ENCODE measurements around the gene MFAP1. TPM values are rescaled to one million over a fixed set of nuclear protein-coding genes. Genes with fewer than 3 reads are reported as not detected.

The MFAP1 gene, protein sequence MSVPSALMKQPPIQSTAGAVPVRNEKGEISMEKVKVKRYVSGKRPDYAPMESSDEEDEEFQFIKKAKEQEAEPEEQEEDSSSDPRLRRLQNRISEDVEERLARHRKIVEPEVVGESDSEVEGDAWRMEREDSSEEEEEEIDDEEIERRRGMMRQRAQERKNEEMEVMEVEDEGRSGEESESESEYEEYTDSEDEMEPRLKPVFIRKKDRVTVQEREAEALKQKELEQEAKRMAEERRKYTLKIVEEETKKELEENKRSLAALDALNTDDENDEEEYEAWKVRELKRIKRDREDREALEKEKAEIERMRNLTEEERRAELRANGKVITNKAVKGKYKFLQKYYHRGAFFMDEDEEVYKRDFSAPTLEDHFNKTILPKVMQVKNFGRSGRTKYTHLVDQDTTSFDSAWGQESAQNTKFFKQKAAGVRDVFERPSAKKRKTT
- 10 to 100 TPM in 1 of 2 donors, 1 to 10 TPM in 1; 6.8 to 20.8 TPM for total RNA-seq

DNA sequence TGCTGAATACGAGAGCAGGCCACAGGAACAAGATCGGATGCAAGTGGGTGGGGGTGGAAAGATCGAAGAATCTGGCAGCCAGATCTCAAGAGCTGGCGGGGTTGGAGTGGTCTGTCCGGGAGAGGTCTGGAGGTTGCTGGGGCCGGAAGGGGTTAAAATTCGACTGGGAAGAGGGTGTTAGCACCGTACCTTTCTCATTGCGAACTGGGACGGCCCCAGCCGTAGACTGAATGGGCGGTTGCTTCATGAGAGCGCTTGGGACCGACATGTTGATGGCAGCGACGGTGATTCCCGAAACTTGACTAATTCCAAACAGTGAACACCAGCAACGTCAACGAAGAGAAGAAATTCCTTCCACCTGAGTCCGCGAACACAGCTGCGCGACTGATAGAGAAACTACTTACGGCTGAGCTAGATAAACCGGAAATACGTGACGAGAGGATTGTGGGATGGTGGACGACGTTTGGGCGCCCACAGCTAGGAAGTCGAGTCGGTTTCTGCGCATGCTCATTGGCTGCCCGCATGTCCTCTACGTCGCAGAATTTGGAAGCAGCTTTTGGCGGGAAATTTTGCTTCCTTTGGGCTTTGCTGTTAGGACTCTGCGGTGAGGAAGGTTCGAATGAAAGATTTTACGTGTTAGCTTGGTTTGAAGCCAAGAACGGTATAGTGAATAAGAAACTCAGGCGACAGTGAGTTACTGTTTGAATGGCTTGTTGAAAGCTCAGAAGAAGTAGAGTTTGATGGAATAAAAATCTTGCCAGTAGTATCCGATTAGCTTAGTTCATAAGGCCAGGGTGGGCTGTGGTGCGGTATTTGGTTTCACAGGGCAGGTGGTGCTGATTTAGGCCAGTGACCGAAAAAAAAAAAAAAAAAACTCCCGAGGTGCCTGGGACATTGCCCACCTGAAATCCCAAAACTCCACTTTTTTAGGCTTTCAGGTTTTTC, at the start of gene MFAP1:
TSS of gene MFAP1 (minus strand) at position 389 of the 945 bp plus-strand sequence. CDS start at position 268, 121 bp downstream.
- no peaks in the 10 kb centered on the region for H3K9me3 ChIP-seq
- no peaks in the 10 kb centered on the region for H3K27me3 ChIP-seq (replicated peaks; ENCODE audit: insufficient read depth)
- H3K4me1 ChIP-seq (ENCODE audit: control insufficient read depth in 1 of 2, low read depth in 2 of 2), result peaks cover 30 to 46% of the 10 kb centered on the region in 2 donors
- TF ChIP-seq, protein P1, sequence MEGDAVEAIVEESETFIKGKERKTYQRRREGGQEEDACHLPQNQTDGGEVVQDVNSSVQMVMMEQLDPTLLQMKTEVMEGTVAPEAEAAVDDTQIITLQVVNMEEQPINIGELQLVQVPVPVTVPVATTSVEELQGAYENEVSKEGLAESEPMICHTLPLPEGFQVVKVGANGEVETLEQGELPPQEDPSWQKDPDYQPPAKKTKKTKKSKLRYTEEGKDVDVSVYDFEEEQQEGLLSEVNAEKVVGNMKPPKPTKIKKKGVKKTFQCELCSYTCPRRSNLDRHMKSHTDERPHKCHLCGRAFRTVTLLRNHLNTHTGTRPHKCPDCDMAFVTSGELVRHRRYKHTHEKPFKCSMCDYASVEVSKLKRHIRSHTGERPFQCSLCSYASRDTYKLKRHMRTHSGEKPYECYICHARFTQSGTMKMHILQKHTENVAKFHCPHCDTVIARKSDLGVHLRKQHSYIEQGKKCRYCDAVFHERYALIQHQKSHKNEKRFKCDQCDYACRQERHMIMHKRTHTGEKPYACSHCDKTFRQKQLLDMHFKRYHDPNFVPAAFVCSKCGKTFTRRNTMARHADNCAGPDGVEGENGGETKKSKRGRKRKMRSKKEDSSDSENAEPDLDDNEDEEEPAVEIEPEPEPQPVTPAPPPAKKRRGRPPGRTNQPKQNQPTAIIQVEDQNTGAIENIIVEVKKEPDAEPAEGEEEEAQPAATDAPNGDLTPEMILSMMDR (IDR thresholded peaks at IDR 0.05), result no peak
- H3K4me3 ChIP-seq, result peak within 1 kb of the TSS; percentile 88
- H3K27ac ChIP-seq, result peak within 1 kb of the TSS; percentile 81 to 90
- H3K36me3 ChIP-seq, result peaks cover 6% of the 10 kb centered on the region
- peak; percentile 90 for DNase-seq (ENCODE audit: low spot score)
- ATAC-seq (ENCODE audit: insufficient number of reproducible peaks, low FRiP score, low read depth), result peak; percentile 79

DNA sequence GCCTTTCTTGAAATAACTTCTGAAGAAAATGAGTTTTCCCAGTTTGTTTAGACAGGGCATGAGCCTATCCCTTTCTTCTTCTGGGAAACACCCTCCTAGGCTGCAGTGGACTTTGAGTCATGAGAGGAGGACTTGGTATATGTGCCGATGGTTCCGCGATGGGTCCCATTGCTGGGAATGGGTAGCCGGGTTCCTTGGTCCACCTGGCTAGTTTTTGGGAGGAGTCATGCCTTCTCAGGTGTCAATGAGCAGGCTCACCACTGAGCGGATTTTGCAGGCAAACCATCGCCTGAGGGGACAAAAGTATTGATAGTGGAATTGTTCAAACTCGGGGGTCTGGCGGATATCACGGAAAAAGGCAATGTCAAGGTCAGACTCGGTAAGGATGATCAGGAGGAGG, 49.2 kb upstream of the MFAP1 start:
- no peaks in the 10 kb centered on the region for H3K27me3 ChIP-seq (replicated peaks; ENCODE audit: insufficient read depth)
- DNase-seq (ENCODE audit: low spot score) (no peak), ATAC-seq (ENCODE audit: insufficient number of reproducible peaks, low FRiP score, low read depth) (no peak)
- H3K9me3 ChIP-seq, result no peaks in the 10 kb centered on the region
- TF ChIP-seq, protein P1 (IDR thresholded peaks at IDR 0.05), result no peak
- no peak overlapping the region for H3K4me3 ChIP-seq
- H3K36me3 ChIP-seq, result no peaks in the 10 kb centered on the region
- no peak overlapping the region for H3K27ac ChIP-seq
- no peaks in the 10 kb centered on the region for H3K4me1 ChIP-seq (ENCODE audit: control insufficient read depth in 1 of 2, low read depth in 2 of 2)

DNA sequence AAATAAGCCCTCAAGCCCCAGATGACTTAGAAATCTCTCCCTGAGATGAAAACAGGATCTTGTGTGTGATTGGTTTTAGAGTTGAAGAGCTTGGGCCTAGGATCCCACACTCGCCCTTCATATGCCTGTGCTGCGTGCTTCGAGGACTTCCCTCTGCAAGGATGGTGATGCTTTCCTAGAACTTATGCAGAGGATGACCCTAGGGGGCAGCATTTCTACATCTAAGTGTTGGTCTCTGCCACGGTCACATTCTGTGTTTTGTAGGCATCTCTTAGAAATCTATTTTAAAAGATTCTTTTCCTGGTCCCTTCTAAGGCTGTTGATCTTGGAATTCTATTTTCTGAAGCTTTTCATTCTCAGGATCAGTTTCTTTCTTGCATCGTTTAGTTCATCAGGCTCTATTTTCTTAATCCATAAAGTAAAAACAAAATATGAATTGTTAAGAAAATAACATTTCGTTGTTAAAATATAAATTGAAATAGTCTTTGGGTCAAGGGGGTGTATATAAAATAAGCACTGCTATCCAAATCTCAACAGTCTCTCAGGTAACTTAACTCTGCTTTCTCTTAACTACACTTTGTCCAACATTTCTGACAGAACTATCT, 48.0 kb upstream of the MFAP1 start:
- no peaks in the 10 kb centered on the region for H3K36me3 ChIP-seq
- no peaks in the 10 kb centered on the region for H3K27me3 ChIP-seq (replicated peaks; ENCODE audit: insufficient read depth)
- H3K4me3 ChIP-seq, result no peak overlapping the region
- H3K27ac ChIP-seq, result no peak overlapping the region
- H3K4me1 ChIP-seq (ENCODE audit: control insufficient read depth in 1 of 2, low read depth in 2 of 2), result no peaks in the 10 kb centered on the region
- TF ChIP-seq, protein P1 (IDR thresholded peaks at IDR 0.05), result no peak
- ATAC-seq (ENCODE audit: insufficient number of reproducible peaks, low FRiP score, low read depth) (no peak), DNase-seq (ENCODE audit: low spot score) (no peak)
- no peaks in the 10 kb centered on the region for H3K9me3 ChIP-seq

DNA sequence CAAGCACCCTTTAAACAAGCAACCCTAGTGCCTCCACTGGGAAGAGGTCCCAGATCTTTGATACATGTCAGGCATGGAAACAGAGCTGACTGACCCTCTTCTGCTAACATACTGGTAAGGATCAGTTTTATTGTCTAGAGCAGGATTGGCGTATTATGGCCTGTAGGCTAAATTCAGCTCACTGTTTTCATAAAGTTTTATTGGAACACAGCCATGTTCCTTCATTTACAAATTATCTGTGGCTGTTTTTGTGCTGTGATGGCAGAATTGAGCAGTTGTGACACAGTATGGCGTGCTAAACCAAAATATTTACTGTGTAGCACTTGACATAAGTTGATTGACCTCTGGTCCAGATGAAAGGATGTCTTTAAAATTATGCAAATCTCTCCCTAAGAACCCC, 47.3 kb upstream of the MFAP1 start:
- Histone ChIP-seq H3K36me3 (no peaks in the 10 kb centered on the region), H3K27ac (no peak overlapping the region), H3K27me3 (replicated peaks; ENCODE audit: insufficient read depth) (no peaks in the 10 kb centered on the region), H3K4me1 (ENCODE audit: control insufficient read depth in 1 of 2, low read depth in 2 of 2) (no peaks in the 10 kb centered on the region), H3K4me3 (no peak overlapping the region), H3K9me3 (no peaks in the 10 kb centered on the region)
- no peak for ATAC-seq (ENCODE audit: insufficient number of reproducible peaks, low FRiP score, low read depth)
- TF ChIP-seq, protein P1 (IDR thresholded peaks at IDR 0.05), result no peak
- DNase-seq (ENCODE audit: low spot score), result no peak

Data from thoracic aorta (tissue), 2 donors.